Smooth muscle cell (in vitro differentiated cells): Measurements from ENCODE around the gene MYO1B. TPM values are rescaled to one million over a fixed set of nuclear protein-coding genes. Genes with fewer than 3 reads are reported as not detected.

ENCODE experiments used
- DNase-seq: peaks from one replicate; lab custom pipeline; 2025; ENCODE audit not compliant: unreplicated experiment; lab: John Stamatoyannopoulos, UW
- H2AFZ ChIP-seq: fragments of 200-600 bp; sonication (generic); 2 replicates; pipeline ENCODE4 v1.6.0; 2016; ENCODE audit warnings: antibody characterized with exemption, low read depth, mild to moderate bottlenecking
- H3F3A ChIP-seq: fragments of 200-600 bp; sonication (generic); 2 replicates; pipeline ENCODE4 v1.6.0; 2017; ENCODE audit warnings: antibody characterized with exemption, low read depth
- H3K27ac ChIP-seq: fragments of 200-600 bp; sonication (generic); 2 replicates; pipeline ENCODE4 v1.5.1; 2016; ENCODE audit warnings: low read depth, mild to moderate bottlenecking
- H3K27me3 ChIP-seq: fragments of 200-600 bp; sonication (generic); 2 replicates; pipeline ENCODE4 v1.6.1; 2016; ENCODE audit warnings: low read depth, mild to moderate bottlenecking
- H3K36me3 ChIP-seq: fragments of 200-600 bp; sonication (generic); 2 replicates; pipeline ENCODE4 v1.5.1; 2016; ENCODE audit warnings: low read depth
- H3K4me1 ChIP-seq: fragments of 200-600 bp; sonication (generic); 2 replicates; pipeline ENCODE4 v1.5.1; 2016; ENCODE audit warnings: low read depth
- H3K4me2 ChIP-seq: fragments of 200-600 bp; sonication (generic); 2 replicates; pipeline ENCODE4 v1.6.0; 2016; ENCODE audit warnings: mild to moderate bottlenecking
- H3K4me3 ChIP-seq: fragments of 200-600 bp; sonication (generic); 2 replicates; pipeline ENCODE4 v1.5.1; 2016; ENCODE audit warnings: mild to moderate bottlenecking
- H3K79me2 ChIP-seq: fragments of 200-600 bp; sonication (generic); 2 replicates; pipeline ENCODE4 v1.6.0; 2016; ENCODE audit warnings: low read depth, mild to moderate bottlenecking
- H3K9ac ChIP-seq: fragments of 200-600 bp; sonication (generic); 2 replicates; pipeline ENCODE4 v1.6.0; 2016; ENCODE audit warnings: low read depth
- H3K9me3 ChIP-seq: fragments of 200-600 bp; sonication (generic); replicated peaks from 2 replicates; pipeline ENCODE4 v1.5.1; 2016; ENCODE audit warnings: low read depth
- H4K20me1 ChIP-seq: fragments of 200-600 bp; sonication (generic); 2 replicates; pipeline ENCODE4 v1.6.0; 2016; ENCODE audit warnings: low read depth
- WGBS: methylation state at CpG from one replicate; pipeline ENCODE4 v1.1.7; 2016; ENCODE audit warnings: low lambda C conversion rate; 5-methylcytosine and 5-hydroxymethylcytosine counted together
- polyA plus RNA-seq: library from polyadenylated mRNA; unstranded; fragments of >200 nt; fragmentation: Nextera tagmentation; extraction: Ambion mirVana; gene quantifications from 2 replicates; pipeline ENCODE4 v1.2.1, GENCODE V29; 2016
- total RNA-seq: library from RNA; depleted of rRNA; stranded (reverse); fragments of >200 nt; gene quantifications from 2 replicates; pipeline ENCODE4 v1.2.3, GENCODE V29; 2014
- TF ChIP-seq, protein P1 (sequence below): fragments of 200-600 bp; sonication (generic); IDR thresholded peaks from 2 replicates; pipeline ENCODE4 v1.5.1; 2017; ENCODE audit warnings: borderline replicate concordance, mild to moderate bottlenecking, antibody characterized with exemption; ENCODE audit not compliant: insufficient read depth, poor library complexity, severe bottlenecking

Gene MYO1B
- total and polyA plus RNA-seq, 2 experiments from 2014 or later: 58.8 to 133 TPM

GRCh38 chr2:191415101-191415500 lies 169.9 kb downstream of the MYO1B start:
- Histone ChIP-seq H3K27me3 (no peaks in the 10 kb centered on the region), H3K4me1 (no peaks in the 10 kb centered on the region), H3K36me3 (peaks cover 16% of the 10 kb centered on the region), H3K9me3 (no peaks in the 10 kb centered on the region), H3F3A (no peaks in the 10 kb centered on the region), H3K4me3 (no peak overlapping the region), H3K4me2 (no peak overlapping the region), H3K9ac (no peak overlapping the region), H2AFZ (no peak overlapping the region), H3K79me2 (no peaks in the 10 kb centered on the region), H3K27ac (no peak overlapping the region), H4K20me1 (no peaks in the 10 kb centered on the region)
- DNase-seq: no peak
- TF ChIP-seq, protein P1, sequence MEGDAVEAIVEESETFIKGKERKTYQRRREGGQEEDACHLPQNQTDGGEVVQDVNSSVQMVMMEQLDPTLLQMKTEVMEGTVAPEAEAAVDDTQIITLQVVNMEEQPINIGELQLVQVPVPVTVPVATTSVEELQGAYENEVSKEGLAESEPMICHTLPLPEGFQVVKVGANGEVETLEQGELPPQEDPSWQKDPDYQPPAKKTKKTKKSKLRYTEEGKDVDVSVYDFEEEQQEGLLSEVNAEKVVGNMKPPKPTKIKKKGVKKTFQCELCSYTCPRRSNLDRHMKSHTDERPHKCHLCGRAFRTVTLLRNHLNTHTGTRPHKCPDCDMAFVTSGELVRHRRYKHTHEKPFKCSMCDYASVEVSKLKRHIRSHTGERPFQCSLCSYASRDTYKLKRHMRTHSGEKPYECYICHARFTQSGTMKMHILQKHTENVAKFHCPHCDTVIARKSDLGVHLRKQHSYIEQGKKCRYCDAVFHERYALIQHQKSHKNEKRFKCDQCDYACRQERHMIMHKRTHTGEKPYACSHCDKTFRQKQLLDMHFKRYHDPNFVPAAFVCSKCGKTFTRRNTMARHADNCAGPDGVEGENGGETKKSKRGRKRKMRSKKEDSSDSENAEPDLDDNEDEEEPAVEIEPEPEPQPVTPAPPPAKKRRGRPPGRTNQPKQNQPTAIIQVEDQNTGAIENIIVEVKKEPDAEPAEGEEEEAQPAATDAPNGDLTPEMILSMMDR: no peak

DNA sequence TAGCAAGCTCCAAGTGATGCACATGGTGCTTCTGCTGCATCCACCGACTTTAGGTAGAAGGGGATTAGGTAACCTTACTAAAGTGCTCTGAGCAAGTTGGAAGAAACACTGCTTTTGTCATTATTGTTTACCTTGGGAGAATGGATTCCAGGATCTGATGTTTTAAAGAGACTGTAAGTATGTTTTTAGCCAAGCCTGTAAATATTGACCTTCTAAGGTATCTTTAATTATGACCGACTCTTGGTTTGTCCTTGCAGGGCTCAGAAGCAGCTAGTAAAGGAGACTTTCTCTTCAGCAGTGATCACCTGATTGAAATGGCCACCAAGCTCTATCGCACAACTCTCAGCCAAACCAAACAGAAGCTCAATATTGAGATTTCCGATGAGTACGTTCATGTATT lies 170.7 kb downstream of the MYO1B start:
- no peak for DNase-seq
- Histone ChIP-seq H3F3A (no peaks in the 10 kb centered on the region), H3K4me3 (no peak overlapping the region), H3K36me3 (peaks cover 16% of the 10 kb centered on the region), H3K9me3 (no peaks in the 10 kb centered on the region), H3K27me3 (no peaks in the 10 kb centered on the region), H3K27ac (no peak overlapping the region), H3K4me1 (no peaks in the 10 kb centered on the region), H4K20me1 (no peaks in the 10 kb centered on the region), H3K79me2 (no peaks in the 10 kb centered on the region), H3K4me2 (no peak overlapping the region), H3K9ac (no peak overlapping the region), H2AFZ (no peak overlapping the region)
- WGBS: 97% methylated on average over 5 of the region's 5 CpGs
- TF ChIP-seq, protein P1: no peak

GRCh38 chr2:191417746-191418145 lies 172.5 kb downstream of the MYO1B start:
- no peaks in the 10 kb centered on the region for H3K4me1 ChIP-seq
- TF ChIP-seq, protein P1: no peak
- H4K20me1 ChIP-seq: no peaks in the 10 kb centered on the region
- 95% methylated on average over 7 of the region's 7 CpGs for WGBS
- H3K9ac ChIP-seq: no peak overlapping the region
- H3K4me3 ChIP-seq: no peak overlapping the region
- no peaks in the 10 kb centered on the region for H3K79me2 ChIP-seq
- no peak overlapping the region for H3K4me2 ChIP-seq
- H2AFZ ChIP-seq: no peak overlapping the region
- H3K36me3 ChIP-seq: peaks cover 16% of the 10 kb centered on the region
- no peaks in the 10 kb centered on the region for H3K27me3 ChIP-seq
- no peaks in the 10 kb centered on the region for H3F3A ChIP-seq
- no peak overlapping the region for H3K27ac ChIP-seq
- H3K9me3 ChIP-seq: no peaks in the 10 kb centered on the region
- no peak for DNase-seq

DNA sequence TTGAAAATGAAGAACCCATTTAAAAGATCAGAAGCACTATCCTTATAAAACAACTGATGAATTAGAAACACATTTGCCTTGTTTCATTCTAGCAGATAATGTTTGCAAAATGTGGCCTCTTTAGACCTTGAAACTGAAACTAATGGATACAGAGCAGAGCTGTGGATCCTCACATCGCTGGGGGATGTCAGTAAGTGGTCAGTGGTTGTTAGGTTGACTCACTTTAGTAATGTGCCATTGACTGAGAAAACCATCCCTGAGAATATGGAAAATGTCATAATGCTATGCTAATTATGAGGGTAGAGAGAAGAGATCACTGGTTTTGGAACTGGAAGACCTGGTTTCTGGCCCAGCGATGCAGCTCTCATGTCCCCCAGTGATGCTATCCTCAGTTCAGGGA lies 176.7 kb downstream of the MYO1B start:
- TF ChIP-seq, protein P1: no peak
- no peak for DNase-seq
- Histone ChIP-seq H4K20me1 (no peaks in the 10 kb centered on the region), H3K79me2 (no peaks in the 10 kb centered on the region), H3K4me2 (no peak overlapping the region), H3K9me3 (no peaks in the 10 kb centered on the region), H2AFZ (no peak overlapping the region), H3K27me3 (no peaks in the 10 kb centered on the region), H3K4me3 (no peak overlapping the region), H3K9ac (no peak overlapping the region), H3K27ac (no peak overlapping the region), H3K4me1 (no peaks in the 10 kb centered on the region), H3K36me3 (peaks cover 7% of the 10 kb centered on the region), H3F3A (peaks cover 3% of the 10 kb centered on the region)
- WGBS: 96% methylated on average over 2 of the region's 2 CpGs
